Right atrium auricular region (tissue), 2 donors: ENCODE results near the gene EXT2. TPM values are rescaled to one million over a fixed set of nuclear protein-coding genes. Genes with fewer than 3 reads are reported as not detected.

Experiments
- DNase-seq: peaks from one replicate; pipeline ENCODE4 v3.0.0-alpha.2; 2019; ENCODE audit warnings: low spot score
- H3K27ac ChIP-seq, 2 donors: fragments of 200-600 bp; sonication (generic); 1 replicate in 1 of 2; 2 replicates in 1 of 2; pipeline ENCODE4 v1.5.1; 2016 to 2019
- H3K27me3 ChIP-seq, 2 donors: fragments of 200-600 bp; sonication (generic); one replicate each; pipeline versions ENCODE4 v1.5.1 to v1.6.0; 2017 to 2019
- H3K36me3 ChIP-seq: fragments of 200-600 bp; sonication (generic); one replicate; pipeline ENCODE4 v1.5.1; 2016
- H3K4me1 ChIP-seq, 2 donors: fragments of 200-600 bp; sonication (generic); one replicate each; pipeline versions ENCODE4 v1.5.1 to v1.6.0; 2017 to 2019
- H3K4me3 ChIP-seq, 2 donors: fragments of 200-600 bp; sonication (generic); 1 replicate in 1 of 2; 2 replicates in 1 of 2; pipeline ENCODE4 v1.5.1; 2017 to 2019; ENCODE audit warnings: mild to moderate bottlenecking in 1 of 2, moderate library complexity in 1 of 2
- H3K9me3 ChIP-seq, 2 donors: fragments of 200-600 bp; sonication (generic); one replicate each; pipeline ENCODE4 v1.5.1; 2019
- total RNA-seq, 2 donors: library from RNA; depleted of rRNA; stranded (reverse); fragments of >200 nt; gene quantifications; one replicate each; pipeline ENCODE4 v1.1.0, GENCODE V29; 2016
- TF ChIP-seq, protein P1 (sequence below), 2 donors: fragments of 200-600 bp; sonication (generic); IDR thresholded peaks; one replicate each; pipeline ENCODE4 v1.5.1; 2019; ENCODE audit warnings: antibody characterized with exemption in 2 of 2

EXT2 gene
- total RNA-seq, 2 donors from 2014 or later = 37.2 to 45.2 TPM

DNA sequence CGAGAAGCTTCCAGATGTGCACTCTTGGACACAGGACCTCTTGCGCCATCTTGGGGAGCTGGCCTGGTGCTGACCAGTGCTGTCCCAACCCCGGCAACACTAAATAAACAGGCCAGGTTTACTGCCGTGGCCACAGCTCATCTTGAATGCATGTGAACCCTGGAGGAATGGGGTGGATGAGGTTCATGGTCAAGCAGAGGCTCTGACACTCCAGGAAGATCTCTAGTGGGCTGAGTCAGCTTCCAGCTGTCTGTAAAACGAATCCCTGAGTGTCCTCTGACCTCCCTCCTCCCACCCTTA is 162.7 kb downstream of the EXT2 start:
- H3K4me3 ChIP-seq = no peak overlapping the region
- H3K36me3 ChIP-seq = no peaks in the 10 kb centered on the region
- H3K27ac ChIP-seq = no peak overlapping the region
- H3K4me1 ChIP-seq = peaks cover 0 to 8% of the 10 kb centered on the region in 2 donors
- TF ChIP-seq, protein P1, sequence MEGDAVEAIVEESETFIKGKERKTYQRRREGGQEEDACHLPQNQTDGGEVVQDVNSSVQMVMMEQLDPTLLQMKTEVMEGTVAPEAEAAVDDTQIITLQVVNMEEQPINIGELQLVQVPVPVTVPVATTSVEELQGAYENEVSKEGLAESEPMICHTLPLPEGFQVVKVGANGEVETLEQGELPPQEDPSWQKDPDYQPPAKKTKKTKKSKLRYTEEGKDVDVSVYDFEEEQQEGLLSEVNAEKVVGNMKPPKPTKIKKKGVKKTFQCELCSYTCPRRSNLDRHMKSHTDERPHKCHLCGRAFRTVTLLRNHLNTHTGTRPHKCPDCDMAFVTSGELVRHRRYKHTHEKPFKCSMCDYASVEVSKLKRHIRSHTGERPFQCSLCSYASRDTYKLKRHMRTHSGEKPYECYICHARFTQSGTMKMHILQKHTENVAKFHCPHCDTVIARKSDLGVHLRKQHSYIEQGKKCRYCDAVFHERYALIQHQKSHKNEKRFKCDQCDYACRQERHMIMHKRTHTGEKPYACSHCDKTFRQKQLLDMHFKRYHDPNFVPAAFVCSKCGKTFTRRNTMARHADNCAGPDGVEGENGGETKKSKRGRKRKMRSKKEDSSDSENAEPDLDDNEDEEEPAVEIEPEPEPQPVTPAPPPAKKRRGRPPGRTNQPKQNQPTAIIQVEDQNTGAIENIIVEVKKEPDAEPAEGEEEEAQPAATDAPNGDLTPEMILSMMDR (IDR thresholded peaks at IDR 0.05) = no peak
- DNase-seq = no peak
- peaks cover 0 to 4% of the 10 kb centered on the region in 2 donors for H3K9me3 ChIP-seq
- H3K27me3 ChIP-seq = no peaks in the 10 kb centered on the region

DNA sequence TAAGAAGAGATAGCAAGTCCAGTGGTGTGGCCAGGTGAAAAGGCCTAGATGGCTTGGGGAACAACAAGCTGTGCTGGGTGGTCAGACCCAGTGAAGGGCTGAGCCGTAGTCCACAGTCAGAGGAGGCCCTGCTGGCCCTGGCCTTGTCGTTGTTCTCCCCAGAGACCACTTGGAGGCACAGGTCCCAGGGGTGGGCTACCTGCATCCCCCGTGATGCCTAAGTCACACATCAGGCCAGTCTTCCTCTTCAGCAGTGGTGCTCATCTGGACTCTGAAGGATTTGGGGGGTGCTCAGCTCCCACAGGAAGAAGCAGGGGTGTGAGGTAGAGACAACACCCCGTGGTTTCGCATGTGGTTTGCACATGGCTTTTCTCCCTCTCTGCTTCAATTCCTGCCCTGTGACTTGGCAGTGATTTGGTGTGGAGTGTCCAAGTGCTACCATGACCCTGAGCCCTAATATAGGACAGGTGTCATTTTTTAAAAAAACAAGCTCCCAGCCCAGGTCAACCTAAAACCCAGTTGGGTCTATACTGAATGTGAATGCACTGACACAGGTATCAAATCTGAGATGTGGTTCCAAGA is 163.5 kb downstream of the EXT2 start:
- TF ChIP-seq, protein P1 (IDR thresholded peaks at IDR 0.05) = no peak
- no peaks in the 10 kb centered on the region for H3K27me3 ChIP-seq
- DNase-seq = no peak
- H3K9me3 ChIP-seq = no peaks in the 10 kb centered on the region
- no peak overlapping the region for H3K27ac ChIP-seq
- H3K4me3 ChIP-seq = no peak overlapping the region
- H3K4me1 ChIP-seq = peaks cover 0 to 8% of the 10 kb centered on the region in 2 donors
- no peaks in the 10 kb centered on the region for H3K36me3 ChIP-seq

DNA sequence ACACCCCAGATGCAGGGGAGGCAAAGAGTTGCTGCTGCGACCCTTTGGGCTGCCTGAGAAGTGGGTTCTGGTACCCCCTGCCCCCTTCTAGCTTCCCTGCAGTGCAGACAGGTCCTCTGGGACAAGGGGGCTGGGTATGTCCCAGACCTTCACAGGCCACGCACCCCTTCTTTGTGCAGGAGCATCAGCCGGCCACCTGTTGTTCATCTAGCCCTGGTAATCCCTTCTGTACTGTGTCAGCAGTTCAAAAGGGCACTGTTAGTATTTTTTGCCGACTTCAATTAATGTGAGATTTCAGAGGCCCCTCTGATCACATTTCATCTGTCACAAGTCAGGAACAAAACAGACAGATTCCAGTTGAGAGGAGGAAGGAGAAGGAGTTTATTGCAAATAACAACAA is 164.6 kb downstream of the EXT2 start:
- Histone ChIP-seq H3K9me3 (no peaks in the 10 kb centered on the region), H3K4me3 (no peak overlapping the region), H3K36me3 (no peaks in the 10 kb centered on the region), H3K4me1 (peaks cover 0 to 8% of the 10 kb centered on the region in 2 donors), H3K27ac (no peak overlapping the region), H3K27me3 (no peaks in the 10 kb centered on the region)
- TF ChIP-seq, protein P1 (IDR thresholded peaks at IDR 0.05) = no peak
- no peak for DNase-seq

DNA sequence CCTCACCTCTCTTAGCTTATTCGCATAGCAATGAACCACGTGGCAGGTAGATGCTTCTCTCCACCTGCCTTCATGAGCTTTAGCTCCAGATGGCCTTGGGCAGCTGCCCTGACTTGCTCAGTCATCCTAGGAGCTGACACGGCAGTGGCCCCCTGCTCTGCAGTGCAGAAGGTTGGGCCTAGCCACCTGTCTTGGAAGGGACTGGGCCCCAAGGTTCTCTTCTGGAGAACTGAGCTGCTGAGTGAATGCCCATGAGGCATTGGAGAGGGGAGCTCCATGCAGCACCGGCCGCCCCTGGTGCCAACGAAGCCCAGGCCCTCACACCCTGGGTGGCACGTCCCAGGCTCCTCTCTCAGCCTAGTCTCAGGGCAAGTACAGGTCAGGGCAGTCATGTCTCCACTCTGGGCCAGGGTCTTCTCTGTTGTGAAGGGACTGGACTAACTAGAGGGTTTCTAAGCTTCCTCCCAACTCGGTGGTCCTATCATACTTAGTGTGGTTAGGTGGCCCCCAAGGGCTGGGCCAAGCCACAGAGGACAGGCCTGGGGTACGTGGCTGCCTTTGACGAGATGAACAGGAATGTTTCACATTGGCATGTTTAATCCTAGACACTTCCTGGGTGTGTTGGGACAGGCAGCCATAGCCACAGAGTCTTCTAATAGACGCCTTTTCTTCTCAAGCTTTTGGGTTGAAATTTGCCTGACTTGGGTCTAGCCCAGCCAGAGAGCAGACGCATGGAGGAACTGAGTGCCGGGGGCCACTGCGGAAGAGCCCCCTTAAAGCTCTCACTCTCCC is 166.5 kb downstream of the EXT2 start:
- H3K9me3 ChIP-seq = no peaks in the 10 kb centered on the region
- H3K27me3 ChIP-seq = no peaks in the 10 kb centered on the region
- H3K4me3 ChIP-seq = no peak overlapping the region
- DNase-seq = no peak
- H3K4me1 ChIP-seq = peaks cover 0 to 5% of the 10 kb centered on the region in 2 donors
- H3K36me3 ChIP-seq = no peaks in the 10 kb centered on the region
- TF ChIP-seq, protein P1 (IDR thresholded peaks at IDR 0.05) = no peak
- no peak overlapping the region for H3K27ac ChIP-seq

DNA sequence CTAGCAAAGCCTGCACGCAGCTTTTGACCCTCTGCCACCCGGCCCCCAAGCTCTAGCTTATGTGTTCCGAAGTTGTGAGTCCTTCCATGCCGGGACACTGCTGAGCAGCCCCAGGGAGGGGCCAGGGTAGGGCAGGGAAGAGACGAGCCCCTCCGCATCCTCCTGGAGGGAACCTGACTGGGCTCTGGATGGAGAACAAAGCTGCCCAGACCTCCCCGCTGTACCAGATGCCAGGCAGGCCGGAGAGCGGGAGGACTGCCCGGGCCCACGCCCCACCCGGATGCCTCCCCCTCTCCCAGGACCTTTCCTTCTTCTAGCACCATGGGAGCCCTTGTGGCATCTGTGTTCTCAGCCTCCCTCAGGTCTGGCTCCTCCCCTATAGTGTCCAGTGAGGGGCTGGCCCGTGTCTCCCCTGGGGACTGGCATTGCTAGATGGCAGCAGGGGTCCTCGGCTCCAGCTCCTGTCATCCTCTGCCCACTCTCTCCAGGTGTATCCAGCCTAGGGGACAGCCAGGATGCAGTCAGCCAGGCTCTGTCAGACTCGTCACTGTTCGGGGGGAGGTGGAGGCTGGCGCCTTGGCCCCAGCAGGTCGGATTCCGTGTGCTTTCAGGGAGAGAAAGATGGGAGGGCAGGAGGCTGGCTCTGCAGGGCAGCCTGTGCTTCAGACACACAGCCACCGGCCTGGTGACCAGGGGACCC is 168.4 kb downstream of the EXT2 start:
- no peak for DNase-seq
- Histone ChIP-seq H3K27me3 (no peaks in the 10 kb centered on the region), H3K4me3 (no peak overlapping the region)

More for the DNA sequence above, 168.4 kb downstream of the EXT2 start:
- Histone ChIP-seq H3K27ac (no peak overlapping the region), H3K4me1 (no peaks in the 10 kb centered on the region), H3K36me3 (no peaks in the 10 kb centered on the region), H3K9me3 (no peaks in the 10 kb centered on the region)
- TF ChIP-seq, protein P1 (IDR thresholded peaks at IDR 0.05) = no peak
